Activated CD8-positive, alpha-beta memory T cell treated with anti-CD3 and anti-CD28 coated beads, Interleukin-2, amount 50 U/mL, for 48 hours (primary cell): ENCODE results near the gene PEMT.

Experiments used
- DNase-seq: peaks from one replicate; pipeline ENCODE4 v3.0.0-alpha.2; 2020

PEMT gene

DNA sequence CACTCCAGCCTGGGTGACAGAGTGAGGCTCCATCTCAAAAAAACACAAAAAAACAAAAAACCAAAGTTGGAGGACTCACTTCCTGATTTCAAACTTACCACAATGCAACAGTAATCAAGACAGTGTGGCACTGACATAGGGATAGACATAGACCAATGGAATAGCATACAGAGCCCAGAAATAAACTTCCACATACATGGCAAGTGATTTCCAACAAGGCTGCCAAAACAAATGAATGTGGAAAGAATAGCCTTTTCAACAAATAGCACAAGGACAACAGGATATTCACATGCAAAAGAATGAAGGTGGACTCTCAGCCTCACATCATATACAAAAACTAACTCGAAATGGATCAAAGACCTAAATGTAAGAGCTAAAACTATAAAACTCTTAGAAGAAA, 58.5 kb downstream of the PEMT start:
- DNase-seq: no peak

DNA sequence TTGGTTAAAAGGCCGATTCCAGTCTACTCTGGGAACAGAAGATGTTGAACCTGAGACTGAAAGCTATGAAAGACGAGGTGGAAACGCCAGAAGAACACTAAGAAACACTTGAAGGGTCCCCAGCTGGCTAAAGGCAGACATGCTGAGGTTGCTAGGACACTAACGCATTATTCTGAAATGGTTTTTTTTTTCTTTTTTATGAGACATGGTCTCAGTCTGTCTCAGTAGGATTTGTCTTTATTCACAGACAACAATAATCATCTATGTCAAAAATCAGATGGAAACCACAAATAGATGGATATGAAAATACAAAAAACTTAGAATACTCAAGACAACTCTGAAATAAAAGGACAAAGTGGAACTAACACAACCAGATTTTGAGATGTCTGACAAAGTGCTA, 60.4 kb downstream of the PEMT start:
- DNase-seq: no peak

DNA sequence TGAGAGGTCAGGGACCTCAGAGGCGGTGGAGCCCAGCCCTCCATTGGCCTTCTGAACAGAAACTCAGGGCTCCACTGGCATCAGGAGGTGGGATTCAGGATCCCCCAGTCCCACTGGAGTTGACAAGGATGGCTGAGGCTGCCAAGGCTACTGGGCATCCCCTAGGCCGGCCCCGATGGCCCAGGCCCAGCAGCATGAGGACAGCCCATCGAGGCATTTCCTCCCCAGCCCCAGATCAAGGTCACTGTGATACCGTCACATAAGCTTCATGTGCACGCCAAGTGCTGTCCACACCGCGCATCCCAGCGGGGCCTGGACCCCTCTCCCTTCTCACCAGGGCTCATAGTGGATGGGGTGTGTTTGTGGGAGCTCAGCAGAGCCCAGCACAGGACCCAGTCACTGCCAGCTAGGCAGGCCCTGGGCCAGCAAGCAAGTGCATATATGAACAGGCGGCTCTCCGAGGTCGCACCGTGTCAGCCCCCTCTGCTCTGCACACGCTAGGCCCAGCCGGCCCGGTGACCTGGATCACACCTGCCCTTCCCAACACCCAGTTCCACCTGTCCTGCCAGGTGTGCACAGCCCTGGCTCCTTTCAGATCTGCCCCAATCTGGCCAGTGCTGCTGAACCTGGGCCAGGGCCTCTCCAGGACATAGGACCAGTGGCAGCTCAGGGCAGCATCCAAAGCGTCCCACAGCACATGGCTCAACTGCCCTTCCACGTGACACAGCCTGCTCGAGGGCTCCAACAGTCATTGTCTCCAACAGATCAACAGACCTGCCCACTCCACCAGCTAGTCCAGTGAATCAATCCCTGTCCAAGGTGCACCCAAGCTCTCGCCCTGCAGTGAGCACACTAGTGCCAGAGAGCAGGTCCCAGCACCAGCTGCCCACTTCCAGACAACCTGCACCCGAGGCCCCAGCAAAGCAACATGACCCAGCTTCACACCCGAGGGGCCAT, 62.5 kb downstream of the PEMT start:
- no peak for DNase-seq

DNA sequence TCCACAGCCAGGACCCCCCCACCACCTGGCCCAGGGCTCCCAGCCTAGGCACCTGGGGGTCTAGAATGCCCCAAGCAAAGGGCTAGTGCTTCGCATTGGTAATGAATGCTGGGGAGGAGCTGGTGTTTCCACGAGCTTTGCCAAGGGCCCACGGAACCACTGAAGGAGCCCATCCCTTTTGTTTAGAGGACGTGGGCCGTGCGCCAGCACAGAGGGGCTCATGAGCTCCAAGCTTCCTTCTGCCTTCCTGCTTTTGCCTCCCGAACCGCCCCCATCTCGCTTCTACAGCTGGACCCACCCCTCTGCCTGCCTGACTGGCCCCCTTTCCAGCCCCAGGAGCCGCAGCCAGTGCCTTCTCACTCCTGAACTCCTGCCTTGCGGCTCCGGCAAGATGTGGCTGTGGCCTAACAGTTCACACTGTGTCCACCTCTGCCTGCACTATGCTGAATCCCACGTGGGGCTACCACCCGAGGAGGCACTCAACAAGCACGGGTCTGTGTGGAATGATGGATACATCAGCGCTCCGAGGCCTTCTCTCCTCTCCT, 63.5 kb downstream of the PEMT start:
- DNase-seq: no peak

DNA sequence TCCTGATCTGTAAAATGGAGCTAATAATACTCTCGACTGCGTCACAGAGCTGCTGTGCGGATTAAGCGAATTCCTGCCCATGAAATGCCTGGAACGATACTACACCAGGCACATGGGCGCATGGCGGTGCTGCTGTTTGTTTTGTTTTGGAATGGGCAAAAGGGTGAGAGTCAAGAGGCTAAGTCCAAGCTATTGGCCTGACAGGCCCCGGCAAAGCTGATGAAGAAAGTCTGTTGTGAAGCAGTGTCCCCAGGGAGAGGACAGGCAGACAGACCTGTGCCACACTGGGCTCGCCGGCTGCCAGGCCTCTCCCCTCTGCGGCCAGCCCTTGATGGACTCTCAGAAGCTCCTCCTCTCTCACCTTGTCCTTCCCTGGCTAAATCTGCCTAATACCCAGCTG, 64.0 kb downstream of the PEMT start:
- DNase-seq: no peak

- no peak for DNase-seq
These were observed 65.1 kb downstream of the PEMT start for GRCh38 chr17:17526369-17526768.

DNA sequence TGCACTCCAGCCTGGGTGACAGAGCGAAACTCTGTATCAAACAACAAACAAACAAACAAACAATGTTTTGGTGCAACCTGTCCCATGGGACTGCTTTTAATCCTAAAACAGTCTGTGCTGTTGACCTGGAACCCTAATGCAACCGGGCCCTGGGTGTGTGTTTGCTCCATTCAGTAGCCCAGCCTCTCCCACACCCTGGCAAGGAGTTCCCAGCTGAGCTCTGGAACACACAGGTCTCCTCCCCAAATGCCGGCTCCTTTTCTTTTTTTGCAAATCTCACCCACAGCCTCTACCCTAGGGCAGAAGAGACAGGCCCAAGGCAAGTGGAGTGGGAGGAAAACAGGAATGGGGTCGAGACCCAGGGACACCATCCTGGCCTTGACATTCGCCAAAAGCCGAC, 65.6 kb downstream of the PEMT start:
- no peak for DNase-seq

- DNase-seq: no peak
These were observed 66.2 kb downstream of the PEMT start for GRCh38 chr17:17525311-17525710.

DNA sequence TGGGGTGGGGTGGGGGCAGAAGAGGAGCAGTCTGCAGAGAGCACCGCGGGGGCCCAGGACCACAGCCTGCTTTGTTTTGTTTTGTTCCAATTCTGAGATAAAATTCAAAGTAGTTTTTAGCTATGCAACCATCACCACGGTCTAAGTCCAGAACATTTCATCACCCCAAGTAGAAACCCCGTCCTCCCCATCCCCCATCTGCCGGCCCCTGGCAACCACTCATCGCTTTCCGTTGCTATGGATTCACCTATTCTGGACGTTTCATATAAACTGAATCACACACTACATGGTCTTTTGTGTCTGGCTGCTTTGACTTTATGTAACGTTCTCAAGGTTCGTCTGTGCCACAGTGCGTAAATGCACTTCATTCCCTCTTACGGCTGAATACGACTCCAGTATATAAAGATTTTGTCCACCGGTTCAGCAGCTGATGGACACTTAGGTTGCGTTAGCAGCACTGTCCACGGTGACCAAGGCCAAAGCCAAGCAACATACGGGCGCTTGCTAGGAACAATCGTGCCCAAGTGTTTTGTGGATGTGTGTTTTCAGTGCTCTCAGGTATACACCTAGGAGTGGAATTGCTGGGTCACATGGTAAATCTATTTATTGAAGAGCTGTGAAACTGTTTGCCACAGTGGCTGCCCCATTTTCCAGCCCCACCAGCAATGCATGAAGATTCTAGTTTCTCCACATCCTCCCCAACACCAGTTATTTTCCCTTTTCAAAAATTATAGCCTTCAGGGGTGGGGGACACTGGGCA, 67.6 kb downstream of the PEMT start:
- DNase-seq: no peak

- DNase-seq: no peak
These were observed 68.3 kb downstream of the PEMT start for GRCh38 chr17:17523001-17523730.

- no peak for DNase-seq
These were observed 70.8 kb downstream of the PEMT start for GRCh38 chr17:17520599-17521232.

- no peak for DNase-seq
These were observed 71.6 kb downstream of the PEMT start for GRCh38 chr17:17519886-17520285.

- DNase-seq: no peak
These were observed 72.6 kb downstream of the PEMT start for GRCh38 chr17:17518951-17519350.

DNA sequence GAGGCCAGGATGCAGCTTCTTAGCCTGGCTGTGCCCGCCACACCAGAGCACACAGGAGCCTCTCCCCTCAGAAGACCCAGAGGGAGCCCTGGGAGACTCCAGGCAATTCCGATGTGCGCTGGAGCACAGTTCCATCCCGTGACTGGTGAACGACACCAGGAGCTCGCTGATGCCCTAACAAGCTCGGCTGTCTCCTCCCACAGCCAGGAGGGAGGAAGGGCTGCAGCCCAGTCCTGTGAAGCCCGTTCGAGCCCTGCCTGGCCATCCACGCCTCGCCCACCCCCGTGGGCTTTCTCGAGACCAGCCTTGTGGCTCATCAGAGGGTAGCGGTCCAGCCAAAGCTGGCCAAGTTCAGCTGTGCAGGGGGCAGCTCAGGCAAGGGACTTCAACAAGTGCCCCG, 73.5 kb downstream of the PEMT start:
- DNase-seq: no peak

DNA sequence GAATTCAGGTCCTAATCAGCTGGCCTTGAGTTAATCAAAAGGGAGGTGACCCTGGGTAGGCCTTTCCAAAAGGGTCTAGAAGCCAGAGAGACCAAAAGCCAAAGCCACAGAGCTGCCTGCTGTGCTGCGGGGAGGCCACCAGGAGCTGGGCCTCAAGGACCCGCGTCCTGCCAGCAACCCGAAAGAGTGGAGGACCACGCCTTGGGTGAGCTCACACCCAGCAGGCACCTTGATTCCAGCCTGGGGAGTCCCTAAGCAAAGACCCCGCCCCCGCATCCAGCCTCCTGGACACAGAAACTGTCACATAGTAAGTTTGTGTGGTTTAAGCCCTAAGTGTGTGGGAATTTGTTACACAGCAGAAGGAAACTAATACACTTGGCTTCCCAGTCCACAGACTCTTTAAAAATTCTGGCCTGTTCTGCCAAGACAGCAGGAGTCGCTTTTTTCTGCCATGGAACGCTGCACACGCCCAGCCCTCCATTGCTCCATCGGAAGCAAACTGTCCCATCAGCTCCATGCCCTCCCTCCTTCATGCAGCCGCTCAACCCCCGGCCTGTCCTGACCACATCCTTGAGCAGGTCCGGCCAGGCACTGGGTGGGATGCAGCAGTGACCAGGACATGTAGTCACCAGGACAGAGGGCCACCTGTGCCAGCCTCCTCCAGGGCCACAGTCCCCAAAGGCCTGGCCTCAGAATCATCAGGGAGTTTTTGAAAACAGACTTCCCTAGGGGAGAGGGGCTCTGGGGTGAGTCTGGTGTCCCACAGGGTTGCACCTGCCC, 74.4 kb downstream of the PEMT start:
- DNase-seq: no peak

GRCh38 chr17:17515934-17516930, 75.3 kb downstream of the PEMT start:
- DNase-seq: no peak

GRCh38 chr17:17514993-17515933, 76.2 kb downstream of the PEMT start:
- DNase-seq: no peak

- no peak for DNase-seq
These were observed 77.0 kb downstream of the PEMT start for GRCh38 chr17:17514361-17514992.

- no peak for DNase-seq
These were observed 77.9 kb downstream of the PEMT start for GRCh38 chr17:17513626-17514025.
